ENCODE results near the gene RESP18. TPM values are rescaled to one million over a fixed set of nuclear protein-coding genes. Genes with fewer than 3 reads are reported as not detected.

The RESP18 gene
- total and polyA plus RNA-seq, 2 of the 4 experiments (the other 2 are of a cell fraction) = not detected

- no peak overlapping the region for H4K5ac ChIP-seq (ENCODE audit: low read depth, low read length)
- H3K27me3 ChIP-seq (ENCODE audit: control insufficient read depth, insufficient read depth, low read length) = no peaks in the 10 kb centered on the region
- intact Hi-C loops (cut with micrococcal nuclease) = loop anchor here (5.0 kb wide), 2 partner anchors 235 to 240 kb away; no protein-coding TSS in a partner anchor
- H3K9me3 ChIP-seq (ENCODE audit: control insufficient read depth, insufficient read depth, low read length) = no peaks in the 10 kb centered on the region
- ChIA-PET CTCF (no interaction called here), POLR2A (ENCODE audit: unreplicated experiment) (no interaction called here)
- H4K91ac ChIP-seq (ENCODE audit: insufficient read depth, low read depth, low read length) = no peak overlapping the region
- H3K9ac ChIP-seq (ENCODE audit: low read depth, low read length) = no peak overlapping the region
- H4K8ac ChIP-seq (ENCODE audit: low read depth in 2 of 2, low read length in 2 of 2) = no peak overlapping the region
- no peak overlapping the region for H3K14ac ChIP-seq (replicated peaks; ENCODE audit: low read depth, low read length)
- no peak overlapping the region for H2BK120ac ChIP-seq (ENCODE audit: low read depth, low read length)
- no peaks in the 10 kb centered on the region for H3K36me3 ChIP-seq (ENCODE audit: control insufficient read depth, insufficient read depth, low read length)
- 95% methylated on average over 17 of the region's 25 CpGs; no CpG with 5 or more reads in 1 of the 2 experiments for WGBS, 2 experiments (ENCODE audit: extremely low coverage in 2 of 2, insufficient read length in 1 of 2)
- H3K23ac ChIP-seq (ENCODE audit: low read depth, low read length) = no peak overlapping the region
- H3K56ac ChIP-seq (ENCODE audit: extremely low read depth, insufficient read depth, low read length) = no peak overlapping the region
- H4K20me1 ChIP-seq (ENCODE audit: insufficient read depth, low read length) = no peaks in the 10 kb centered on the region
- H2BK15ac ChIP-seq (ENCODE audit: low read depth, low read length) = no peak overlapping the region
- H3K4me1 ChIP-seq (ENCODE audit: control insufficient read depth, insufficient read depth, low read length) = peaks cover 8% of the 10 kb centered on the region; the same call in 1 of the 2 replicates
- DNase-seq = no peak
- H3K4me3 ChIP-seq (ENCODE audit: insufficient read depth, low read depth, low read length) = no peak overlapping the region
- in situ Hi-C loops (cut with MboI; ENCODE audit: low sequenced_read_pairs) = loop anchor here (5.0 kb wide), 1 partner anchor 125 kb away; the partner anchor contains the start of gene SLC23A3
- no peak overlapping the region for H3K27ac ChIP-seq (ENCODE audit: insufficient read depth, low read length)
- no peaks in the 10 kb centered on the region for H3K9me1 ChIP-seq (ENCODE audit: insufficient read depth, low read length)
- H3K4ac ChIP-seq (ENCODE audit: low read depth, low read length) = no peak overlapping the region
- no peak overlapping the region for H2AFZ ChIP-seq (replicated peaks; ENCODE audit: low read length, poor library complexity)
- H3K4me2 ChIP-seq (ENCODE audit: low read depth, low read length) = no peak overlapping the region
- no peak overlapping the region for H3K18ac ChIP-seq (ENCODE audit: low read depth, low read length)
- BruUV-seq (replicated peaks) = no TSS peak
- ATAC-seq (ENCODE audit: low read depth) = no peak
- H2AK5ac ChIP-seq (ENCODE audit: low read depth, low read length) = no peak overlapping the region
- H2AK9ac ChIP-seq (replicated peaks; ENCODE audit: low read depth, low read length, poor library complexity) = no peak overlapping the region
- no peak overlapping the region for H2BK5ac ChIP-seq (ENCODE audit: low read depth, low read length, poor library complexity, severe bottlenecking)
- no peak overlapping the region for H2BK20ac ChIP-seq (ENCODE audit: low read depth, low read length)
- H3K79me1 ChIP-seq (ENCODE audit: low read depth in 1 of 2, low read length in 2 of 2) = no peaks in the 10 kb centered on the region
- dilution Hi-C loops (cut with HindIII; ENCODE audit: low sequenced_read_pairs, unreplicated experiment) = no loop called here
- no peak for TF ChIP-seq RFX5 (IDR thresholded peaks at IDR 0.05; ENCODE audit: low read depth, low read length)
- TF ChIP-seq MAZ (IDR thresholded peaks at IDR 0.05; ENCODE audit: borderline replicate concordance, low read depth, low read length) = no peak
- no peak for TF ChIP-seq RAD21 (IDR thresholded peaks at IDR 0.05; ENCODE audit: low read length)
- no peak for TF ChIP-seq USF2 (IDR thresholded peaks at IDR 0.05; ENCODE audit: low read depth, low read length)
- TF ChIP-seq CHD1 (IDR thresholded peaks at IDR 0.05; ENCODE audit: low read depth, low read length) = no peak
- no peak for TF ChIP-seq CEBPB (IDR thresholded peaks at IDR 0.05; ENCODE audit: low read depth, low read length)
- TF ChIP-seq ELK1 (IDR thresholded peaks at IDR 0.05; ENCODE audit: borderline replicate concordance, low read depth, low read length) = no peak
- TF ChIP-seq CTCF (conservative IDR thresholded peaks at IDR 0.05; ENCODE audit: low read depth, low read length) = no peak
- TF ChIP-seq NFE2L2 (IDR thresholded peaks at IDR 0.05; ENCODE audit: low read depth, low read length) = no peak
- no peak for TF ChIP-seq POLR2A (IDR thresholded peaks at IDR 0.05; ENCODE audit: low read depth, low read length)
- no peak for TF ChIP-seq MAFK (IDR thresholded peaks at IDR 0.05; ENCODE audit: low read depth, low read length)
- TF ChIP-seq RCOR1 (IDR thresholded peaks at IDR 0.05; ENCODE audit: insufficient replicate concordance, low read length) = no peak
- TF ChIP-seq SMC3 (IDR thresholded peaks at IDR 0.05; ENCODE audit: low read depth, low read length) = no peak
- no peak for TF ChIP-seq BHLHE40 (IDR thresholded peaks at IDR 0.05; ENCODE audit: low read depth, low read length)
- TF ChIP-seq FOS (IDR thresholded peaks at IDR 0.05; ENCODE audit: low read depth, low read length) = no peak
These were observed 35.7 kb downstream of the RESP18 start for GRCh38 chr2:219296631-219297391.

Measured in IMR-90 (cell line).